ENCODE data around the gene GIMAP1.

DNA sequence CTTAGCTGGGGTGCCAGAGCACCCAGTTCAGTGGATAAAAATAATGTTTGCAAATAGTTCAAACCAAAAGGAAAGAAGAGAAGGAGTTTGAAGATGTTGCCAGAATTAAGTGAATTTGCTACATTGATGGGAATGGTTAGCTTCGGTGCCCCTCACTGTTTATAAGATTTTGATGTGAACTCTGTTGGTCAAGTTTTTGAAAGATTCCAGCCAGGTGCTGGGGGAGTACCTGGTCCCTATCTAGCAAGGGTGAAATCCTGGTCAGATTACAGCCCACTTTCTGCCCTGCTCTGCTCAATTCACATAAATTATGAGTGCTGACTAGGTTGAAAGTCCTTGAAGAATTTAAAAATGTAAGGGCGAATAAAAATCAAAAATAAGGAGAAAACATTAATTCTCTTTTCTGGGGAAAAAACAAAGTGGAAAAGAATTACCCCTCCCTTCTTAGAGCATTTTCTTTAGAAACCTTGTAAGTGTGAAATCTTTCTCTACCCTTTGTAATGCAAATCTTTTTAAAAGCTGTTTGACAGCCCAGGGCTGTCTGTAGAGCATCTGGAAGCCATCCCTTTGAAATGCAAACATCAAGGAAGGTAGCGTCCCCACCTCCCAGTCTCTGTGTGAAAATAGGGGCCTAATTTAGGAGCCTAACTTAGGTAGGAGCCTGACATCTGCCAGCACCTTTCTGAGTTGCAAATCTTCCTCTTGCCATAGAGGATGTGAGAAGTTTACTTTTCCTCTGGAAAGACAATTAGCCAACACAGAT lies 19.4 kb downstream of the GIMAP1 start:
- TF ChIP-seq EGR1 (IDR thresholded peaks at IDR 0.05) (no peak), CEBPB (IDR thresholded peaks at IDR 0.05) (no peak), RAD21 (IDR thresholded peaks at IDR 0.05; ENCODE audit: low read depth) (no peak), EP300 (IDR thresholded peaks at IDR 0.05; ENCODE audit: borderline replicate concordance) (no peak), NFIC (IDR thresholded peaks at IDR 0.05) (no peak), TCF12 (IDR thresholded peaks at IDR 0.05; ENCODE audit: low read depth) (no peak), YY1 (IDR thresholded peaks at IDR 0.05; ENCODE audit: low read depth) (no peak), TAF1 (IDR thresholded peaks at IDR 0.05; ENCODE audit: low read depth) (no peak), CREB1 (IDR thresholded peaks at IDR 0.05; ENCODE audit: low read depth) (no peak)
- TF ChIP-seq, protein P1, sequence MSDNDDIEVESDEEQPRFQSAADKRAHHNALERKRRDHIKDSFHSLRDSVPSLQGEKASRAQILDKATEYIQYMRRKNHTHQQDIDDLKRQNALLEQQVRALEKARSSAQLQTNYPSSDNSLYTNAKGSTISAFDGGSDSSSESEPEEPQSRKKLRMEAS (IDR thresholded peaks at IDR 0.05): no peak
- TF ChIP-seq, protein P2, sequence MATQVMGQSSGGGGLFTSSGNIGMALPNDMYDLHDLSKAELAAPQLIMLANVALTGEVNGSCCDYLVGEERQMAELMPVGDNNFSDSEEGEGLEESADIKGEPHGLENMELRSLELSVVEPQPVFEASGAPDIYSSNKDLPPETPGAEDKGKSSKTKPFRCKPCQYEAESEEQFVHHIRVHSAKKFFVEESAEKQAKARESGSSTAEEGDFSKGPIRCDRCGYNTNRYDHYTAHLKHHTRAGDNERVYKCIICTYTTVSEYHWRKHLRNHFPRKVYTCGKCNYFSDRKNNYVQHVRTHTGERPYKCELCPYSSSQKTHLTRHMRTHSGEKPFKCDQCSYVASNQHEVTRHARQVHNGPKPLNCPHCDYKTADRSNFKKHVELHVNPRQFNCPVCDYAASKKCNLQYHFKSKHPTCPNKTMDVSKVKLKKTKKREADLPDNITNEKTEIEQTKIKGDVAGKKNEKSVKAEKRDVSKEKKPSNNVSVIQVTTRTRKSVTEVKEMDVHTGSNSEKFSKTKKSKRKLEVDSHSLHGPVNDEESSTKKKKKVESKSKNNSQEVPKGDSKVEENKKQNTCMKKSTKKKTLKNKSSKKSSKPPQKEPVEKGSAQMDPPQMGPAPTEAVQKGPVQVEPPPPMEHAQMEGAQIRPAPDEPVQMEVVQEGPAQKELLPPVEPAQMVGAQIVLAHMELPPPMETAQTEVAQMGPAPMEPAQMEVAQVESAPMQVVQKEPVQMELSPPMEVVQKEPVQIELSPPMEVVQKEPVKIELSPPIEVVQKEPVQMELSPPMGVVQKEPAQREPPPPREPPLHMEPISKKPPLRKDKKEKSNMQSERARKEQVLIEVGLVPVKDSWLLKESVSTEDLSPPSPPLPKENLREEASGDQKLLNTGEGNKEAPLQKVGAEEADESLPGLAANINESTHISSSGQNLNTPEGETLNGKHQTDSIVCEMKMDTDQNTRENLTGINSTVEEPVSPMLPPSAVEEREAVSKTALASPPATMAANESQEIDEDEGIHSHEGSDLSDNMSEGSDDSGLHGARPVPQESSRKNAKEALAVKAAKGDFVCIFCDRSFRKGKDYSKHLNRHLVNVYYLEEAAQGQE (IDR thresholded peaks at IDR 0.05; ENCODE audit: low read depth): no peak
- TF ChIP-seq, protein P3, sequence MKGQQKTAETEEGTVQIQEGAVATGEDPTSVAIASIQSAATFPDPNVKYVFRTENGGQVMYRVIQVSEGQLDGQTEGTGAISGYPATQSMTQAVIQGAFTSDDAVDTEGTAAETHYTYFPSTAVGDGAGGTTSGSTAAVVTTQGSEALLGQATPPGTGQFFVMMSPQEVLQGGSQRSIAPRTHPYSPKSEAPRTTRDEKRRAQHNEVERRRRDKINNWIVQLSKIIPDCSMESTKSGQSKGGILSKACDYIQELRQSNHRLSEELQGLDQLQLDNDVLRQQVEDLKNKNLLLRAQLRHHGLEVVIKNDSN (IDR thresholded peaks at IDR 0.05): no peak
